GM19240 (cell line): ENCODE results near the gene ITGA1.

Experiments used
- DNase-seq: peaks from one replicate; pipeline ENCODE4 v3.0.0; 2011; ENCODE audit warnings: low spot score; ENCODE audit not compliant: insufficient read length

Gene ITGA1

GRCh38 chr5:52895572-52896413 is 108.1 kb downstream of the ITGA1 start:
- no peak for DNase-seq

GRCh38 chr5:52896534-52897237 is 109.0 kb downstream of the ITGA1 start:
- DNase-seq = no peak

- DNase-seq = no peak
Observed at GRCh38 chr5:52897238-52897614, 109.5 kb downstream of the ITGA1 start.

- DNase-seq = no peak
Observed at GRCh38 chr5:52898961-52899680, 111.4 kb downstream of the ITGA1 start.

- DNase-seq = no peak
Observed at GRCh38 chr5:52903142-52903541, 115.4 kb downstream of the ITGA1 start.

- DNase-seq = no peak
Observed at GRCh38 chr5:52906343-52906742, 118.6 kb downstream of the ITGA1 start.

- no peak for DNase-seq
Observed at GRCh38 chr5:52906845-52907244, 119.1 kb downstream of the ITGA1 start.

GRCh38 chr5:52909192-52909591 is 121.5 kb downstream of the ITGA1 start:
- no peak for DNase-seq

GRCh38 chr5:52910071-52910470 is 122.4 kb downstream of the ITGA1 start:
- DNase-seq = no peak

- DNase-seq = peak; percentile 28
Observed at GRCh38 chr5:52915176-52915875, 127.6 kb downstream of the ITGA1 start.

GRCh38 chr5:52920929-52921328 is 133.2 kb downstream of the ITGA1 start:
- DNase-seq = no peak

- DNase-seq = no peak
Observed at GRCh38 chr5:52922384-52922783, 134.7 kb downstream of the ITGA1 start.

GRCh38 chr5:52924456-52924855 is 136.7 kb downstream of the ITGA1 start:
- no peak for DNase-seq

GRCh38 chr5:52925001-52925400 is 137.3 kb downstream of the ITGA1 start:
- DNase-seq = no peak

GRCh38 chr5:52928689-52929088 is 141.0 kb downstream of the ITGA1 start:
- DNase-seq = no peak

GRCh38 chr5:52938226-52938625 is 150.5 kb downstream of the ITGA1 start:
- DNase-seq = no peak

- DNase-seq = no peak
Observed at GRCh38 chr5:52943285-52943684, 155.6 kb downstream of the ITGA1 start.

- no peak for DNase-seq
Observed at GRCh38 chr5:52943808-52944207, 156.1 kb downstream of the ITGA1 start.

GRCh38 chr5:52945040-52945439 is 157.3 kb downstream of the ITGA1 start:
- no peak for DNase-seq

- no peak for DNase-seq
Observed at GRCh38 chr5:52947208-52947607, 159.5 kb downstream of the ITGA1 start.

GRCh38 chr5:52947851-52948250 is 160.1 kb downstream of the ITGA1 start:
- no peak for DNase-seq
